ENCODE results near the gene YWHAG. TPM values are rescaled to one million over a fixed set of nuclear protein-coding genes. Genes with fewer than 3 reads are reported as not detected.
A peak's percentile ranks its signal among the peaks of the same experiment; 100 is the strongest.
"Not testable (repeated sequence)": the region's sequence is repeated elsewhere in the genome, so short reads cannot be mapped to it uniquely, and the experiment has no call there.

The YWHAG gene
- total RNA-seq, 2 experiments from 2014 or later: 140 to 144 TPM

DNA sequence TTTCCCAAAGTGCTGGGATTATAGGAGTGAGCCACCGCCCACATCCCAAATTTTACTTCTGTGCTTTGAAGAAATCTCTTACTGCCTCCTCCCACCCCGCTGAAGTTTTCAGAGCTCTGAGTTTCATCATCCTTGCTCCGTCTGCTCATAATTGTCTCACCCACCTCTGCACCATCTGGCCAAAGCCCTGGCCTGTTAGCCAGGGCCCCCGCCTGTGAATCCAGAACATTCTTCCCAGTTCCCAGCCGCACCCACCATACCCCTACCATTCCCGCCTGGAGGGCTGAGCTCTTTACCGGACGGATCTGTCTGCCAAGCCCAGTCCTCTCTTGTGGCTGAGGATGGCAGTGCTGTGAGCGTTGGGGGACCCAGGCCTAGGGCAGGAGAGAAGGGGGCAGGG is 36.2 kb upstream of the YWHAG start:
- no peak for ATAC-seq
- CTCF ChIA-PET: no interaction called here
- Mint-ChIP-seq H3K27ac (no peak overlapping the region), H3K4me3 (no peak overlapping the region), H3K27me3 (no peaks in the 10 kb centered on the region), H3K4me1 (peaks cover 23% of the 10 kb centered on the region), H3K36me3 (ENCODE audit: low read depth) (no peaks in the 10 kb centered on the region), H3K9me3 (ENCODE audit: low read depth) (no peaks in the 10 kb centered on the region)
- no peak for DNase-seq
- intact Hi-C loops (cut with DNase I, micrococcal nuclease): loop anchor here in 1 of 2 experiments (5.0 kb wide), 1 partner anchor 1402 kb away; the partner anchor contains the start of genes PHTF2 and TMEM60
- POLR2A ChIA-PET: interaction anchor here (0.6 to 0.8 kb wide), 2 partner anchors 77 to 103 kb away, joined by 3 to 5 read pairs; no protein-coding TSS in a partner anchor

DNA sequence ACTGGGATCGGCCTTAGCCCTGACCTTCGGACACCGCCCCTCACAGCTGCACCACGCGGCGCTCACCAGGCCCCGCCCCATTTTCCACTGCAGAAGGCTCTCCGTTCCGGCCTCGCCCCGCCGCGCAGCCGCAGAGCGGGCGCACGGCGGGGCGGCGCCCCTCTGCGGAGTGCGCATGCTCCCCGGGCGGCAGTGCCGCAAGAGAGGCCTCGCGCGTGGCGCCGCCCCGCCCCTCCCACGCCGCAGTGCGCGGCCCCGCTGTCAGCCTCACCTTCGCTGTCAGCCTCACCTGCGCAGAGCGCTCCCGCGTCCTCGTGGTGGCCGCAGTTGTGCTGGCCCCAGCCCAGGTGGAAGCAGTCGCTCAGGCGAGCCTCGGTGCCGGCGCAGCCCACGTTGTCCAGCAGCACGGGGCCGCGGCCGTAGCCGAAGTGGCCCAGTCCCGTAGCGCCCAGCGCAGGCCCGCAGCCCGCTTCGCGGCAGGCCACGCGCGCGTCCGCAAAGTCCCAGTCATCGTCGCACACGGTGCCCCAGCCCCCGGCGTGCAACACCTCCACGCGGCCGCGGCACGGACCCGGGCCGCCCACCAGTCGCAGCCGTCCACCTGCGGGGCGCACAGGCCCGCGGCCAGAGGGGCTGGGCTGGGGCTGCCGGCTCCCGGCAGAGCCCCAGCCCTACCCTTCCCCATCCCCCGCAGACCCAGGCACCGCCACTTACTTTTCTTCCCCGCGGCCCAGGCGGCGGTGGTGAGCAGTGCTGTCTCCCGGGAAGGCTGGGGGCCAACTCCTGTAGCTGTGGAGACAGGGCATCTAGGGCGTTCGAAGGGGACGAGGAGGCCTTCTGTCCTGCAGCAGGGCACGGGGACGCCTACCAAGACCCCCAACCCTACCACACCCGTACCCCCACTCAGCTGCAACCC is 34.6 kb upstream of the YWHAG start:
- peak; percentile 85 for ATAC-seq
- H3K4me3 Mint-ChIP-seq: peak overlapping the region; percentile 76
- CTCF ChIA-PET: interaction anchor here (0.6 to 1.0 kb wide), 4 partner anchors 74 to 441 kb away, joined by 3 read pairs; no protein-coding TSS in a partner anchor

DNA sequence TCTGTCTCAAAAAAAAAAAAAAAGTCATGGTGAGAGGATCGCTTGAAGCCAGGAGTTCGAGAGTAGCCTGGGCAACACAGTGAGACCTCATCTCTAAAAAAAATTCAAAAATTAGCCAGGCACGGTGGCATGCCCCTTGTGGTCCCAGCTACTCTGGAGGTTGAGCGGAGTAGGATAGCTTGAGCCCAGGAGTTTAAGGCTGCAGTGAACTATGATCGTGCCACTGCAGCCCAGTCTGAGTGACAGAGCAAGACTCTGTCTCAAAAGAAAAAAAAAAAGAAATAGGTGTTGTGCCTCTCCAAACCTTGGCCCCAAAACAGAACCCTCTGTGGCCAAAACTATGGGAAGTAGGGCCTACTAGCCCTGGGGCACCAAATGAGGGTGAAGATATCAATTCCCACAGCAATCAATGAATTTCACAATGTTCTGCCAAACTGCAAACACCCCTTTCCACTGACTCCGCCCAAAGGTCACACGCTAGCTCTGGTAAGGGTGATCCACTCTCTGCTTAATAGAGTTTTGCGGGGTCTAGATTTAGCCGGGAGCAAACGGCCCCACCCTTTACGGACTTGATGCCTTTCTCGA is 33.8 kb upstream of the YWHAG start:
- peak; percentile 10 for ATAC-seq
- ChIA-PET POLR2A (no interaction called here), CTCF (interaction anchor here (0.6 to 1.0 kb wide), 3 partner anchors 73 to 346 kb away, joined by 3 read pairs; no protein-coding TSS in a partner anchor)
- DNase-seq: no peak
- peak overlapping the region; percentile 76 for H3K4me3 Mint-ChIP-seq
- no peaks in the 10 kb centered on the region for H3K36me3 Mint-ChIP-seq (ENCODE audit: low read depth)
- H3K27me3 Mint-ChIP-seq: no peaks in the 10 kb centered on the region
- intact Hi-C loops (cut with DNase I, micrococcal nuclease): loop anchor here (1.0 to 5.0 kb wide), 3 partner anchors 33 to 1405 kb away; partner anchors contain the start of genes PHTF2 (in 1 of the 2) and TMEM60 (in 1 of the 2)
- no peaks in the 10 kb centered on the region for H3K9me3 Mint-ChIP-seq (ENCODE audit: low read depth)
- H3K27ac Mint-ChIP-seq: peak overlapping the region; percentile 98
- peaks cover 18% of the 10 kb centered on the region for H3K4me1 Mint-ChIP-seq

More for the DNA sequence above, 34.6 kb upstream of the YWHAG start:
- no peaks in the 10 kb centered on the region for H3K9me3 Mint-ChIP-seq (ENCODE audit: low read depth)
- H3K4me1 Mint-ChIP-seq: peaks cover 22% of the 10 kb centered on the region
- H3K36me3 Mint-ChIP-seq (ENCODE audit: low read depth): no peaks in the 10 kb centered on the region
- POLR2A ChIA-PET: no interaction called here
- peak; percentile 94 for DNase-seq
- no peaks in the 10 kb centered on the region for H3K27me3 Mint-ChIP-seq
- peak overlapping the region; percentile 98 for H3K27ac Mint-ChIP-seq
- intact Hi-C loops (cut with DNase I, micrococcal nuclease): loop anchor here (1.0 to 5.0 kb wide), 3 partner anchors 34 to 1404 kb away; partner anchors contain the start of genes PHTF2 (in 1 of the 2) and TMEM60 (in 1 of the 2)

DNA sequence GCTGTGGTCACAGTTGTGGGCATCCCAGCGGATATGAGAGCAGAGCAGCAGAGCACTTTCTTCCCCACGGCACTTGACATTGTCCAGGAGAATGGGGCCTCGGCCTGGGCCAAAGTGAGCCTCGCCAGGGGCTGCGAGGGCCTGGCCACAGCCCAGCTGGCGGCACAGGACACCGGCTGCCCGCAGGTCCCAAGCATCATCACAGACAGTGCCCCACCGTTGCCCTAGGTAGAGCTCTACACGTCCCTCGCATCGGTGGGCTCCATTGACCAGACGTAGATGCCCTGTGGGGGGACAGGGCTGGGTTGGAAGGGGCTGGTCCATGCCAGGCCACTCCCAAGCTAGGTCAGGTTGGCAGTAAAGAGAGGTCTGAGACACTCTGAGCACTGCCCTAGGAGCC is 31.3 kb upstream of the YWHAG start:
- Mint-ChIP-seq H3K36me3 (ENCODE audit: low read depth) (no peaks in the 10 kb centered on the region), H3K9me3 (ENCODE audit: low read depth) (no peaks in the 10 kb centered on the region), H3K27me3 (no peaks in the 10 kb centered on the region), H3K4me3 (no peak overlapping the region), H3K27ac (no peak overlapping the region), H3K4me1 (peaks cover 12% of the 10 kb centered on the region)
- ChIA-PET CTCF (no interaction called here), POLR2A (no interaction called here)
- ATAC-seq: no peak
- no peak for DNase-seq
- intact Hi-C loops (cut with DNase I, micrococcal nuclease): loop anchor here in 1 of 2 experiments (5.0 kb wide), 1 partner anchor 1407 kb away; the partner anchor contains the start of genes PHTF2 and TMEM60

DNA sequence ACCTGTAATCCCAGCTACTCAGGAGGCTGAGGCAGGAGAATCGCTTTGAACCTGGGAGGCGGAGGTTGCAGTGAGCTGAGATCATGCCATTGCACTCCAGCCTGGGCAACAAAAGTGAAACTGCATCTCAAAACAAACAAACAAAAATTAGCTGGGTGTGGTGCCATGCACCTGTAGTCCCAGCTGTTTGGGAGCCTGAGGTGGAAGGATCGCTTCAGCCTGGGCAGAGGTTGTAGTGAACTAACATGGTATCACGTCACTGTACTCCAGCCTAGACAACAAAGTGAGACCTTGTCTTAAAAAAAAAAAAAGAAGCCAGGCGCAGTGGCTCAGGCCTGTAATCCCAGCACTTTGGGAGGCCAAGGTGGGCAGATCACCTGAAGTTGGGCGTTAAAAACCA is 29.0 kb upstream of the YWHAG start:
- H3K4me3 Mint-ChIP-seq; DNase-seq; intact Hi-C loops (cut with DNase I, micrococcal nuclease); POLR2A ChIA-PET; H3K9me3 Mint-ChIP-seq (ENCODE audit: low read depth); H3K27ac Mint-ChIP-seq; H3K36me3 Mint-ChIP-seq (ENCODE audit: low read depth); H3K4me1 Mint-ChIP-seq; ATAC-seq; H3K27me3 Mint-ChIP-seq; CTCF ChIA-PET: not testable (repeated sequence)

DNA sequence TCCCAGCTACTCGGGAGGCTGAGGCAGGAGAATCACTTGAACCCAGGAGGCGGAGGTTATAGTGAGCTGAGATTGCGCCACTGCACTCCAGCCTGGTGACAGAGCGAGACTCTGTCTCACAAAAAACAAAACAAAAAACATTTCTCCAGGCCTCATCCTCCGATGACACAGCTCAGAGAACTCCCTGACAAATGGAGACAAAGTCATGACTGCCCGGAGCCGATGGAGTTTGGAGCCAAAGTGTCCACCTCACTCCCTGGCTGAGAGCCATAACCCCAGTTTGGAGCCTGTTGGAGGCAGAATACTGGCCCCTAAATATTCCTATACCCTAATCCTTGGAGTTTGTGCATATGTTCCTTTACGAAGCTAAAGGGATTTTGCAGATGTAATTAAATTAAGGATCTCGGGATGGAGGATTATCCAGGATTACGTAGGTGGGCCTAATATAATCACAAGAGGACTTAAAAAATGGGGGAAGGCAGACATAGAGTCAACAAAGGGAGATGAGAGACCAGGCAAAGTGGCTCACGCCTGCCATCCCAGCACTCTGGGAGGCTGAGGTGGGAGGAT is 28.0 kb upstream of the YWHAG start:
- DNase-seq (no peak), ATAC-seq (no peak)
- Mint-ChIP-seq H3K9me3 (ENCODE audit: low read depth) (no peaks in the 10 kb centered on the region), H3K36me3 (ENCODE audit: low read depth) (no peaks in the 10 kb centered on the region), H3K4me1 (peaks cover 3% of the 10 kb centered on the region), H3K27ac (no peak overlapping the region), H3K4me3 (no peak overlapping the region), H3K27me3 (no peaks in the 10 kb centered on the region)
- intact Hi-C loops (cut with DNase I, micrococcal nuclease): no loop called here
- ChIA-PET CTCF (interaction anchor here (0.6 kb wide), 1 partner anchor 73 kb away, joined by 4 read pairs; no protein-coding TSS in a partner anchor), POLR2A (no interaction called here)

DNA sequence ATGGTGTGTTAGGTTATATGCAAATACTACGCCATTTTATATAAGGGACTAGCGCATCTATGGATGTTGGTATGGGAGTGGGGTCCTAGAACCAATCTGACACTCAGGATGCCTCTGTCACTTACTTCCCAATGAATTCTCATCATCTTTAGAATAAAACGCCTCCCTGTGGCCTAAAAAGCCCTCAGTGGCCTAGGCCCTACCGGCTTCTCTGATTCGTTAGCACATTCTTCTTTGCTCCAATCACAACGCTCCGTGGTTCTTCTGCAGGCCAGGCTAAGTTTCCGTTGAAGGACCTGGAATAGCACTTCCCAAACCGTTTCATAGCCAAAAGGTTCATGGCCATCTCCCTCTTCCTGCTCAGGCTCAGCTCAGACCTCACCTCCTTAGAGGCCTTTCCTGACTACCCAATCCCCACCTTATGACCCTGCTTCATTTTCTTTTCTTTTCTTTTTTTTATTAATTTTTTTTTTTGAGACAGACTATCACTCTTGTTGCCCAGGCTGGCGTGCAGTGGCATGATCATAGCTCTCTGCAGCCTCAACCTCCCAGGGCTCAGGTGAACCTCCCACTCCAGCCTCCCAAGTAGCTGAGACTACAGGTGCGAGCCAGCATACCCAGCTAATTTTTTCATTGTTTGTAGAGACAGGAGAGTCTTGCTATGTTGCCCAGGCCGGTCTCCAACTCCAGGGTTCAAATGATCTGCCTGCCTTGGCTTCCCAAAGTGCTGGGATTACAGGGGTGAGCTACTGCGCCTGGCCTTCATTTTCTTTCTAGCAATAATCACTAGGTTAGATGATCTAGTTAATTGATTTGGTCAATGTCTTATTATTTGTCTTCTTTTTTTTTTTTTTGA is 24.5 kb upstream of the YWHAG start:
- Mint-ChIP-seq H3K27ac (no peak overlapping the region), H3K9me3 (ENCODE audit: low read depth) (no peaks in the 10 kb centered on the region), H3K4me1 (peaks cover 7% of the 10 kb centered on the region), H3K36me3 (ENCODE audit: low read depth) (no peaks in the 10 kb centered on the region), H3K27me3 (no peaks in the 10 kb centered on the region), H3K4me3 (no peak overlapping the region)
- ATAC-seq (no peak), DNase-seq (no peak)
- intact Hi-C loops (cut with DNase I, micrococcal nuclease): no loop called here
- CTCF ChIA-PET: interaction anchor here (0.7 kb wide), 2 partner anchors 18 to 152 kb away, joined by 3 to 5 read pairs; no protein-coding TSS in a partner anchor
- POLR2A ChIA-PET: interaction anchor here (0.7 kb wide), 1 partner anchor 485 kb away, joined by 3 read pairs; no protein-coding TSS in a partner anchor

DNA sequence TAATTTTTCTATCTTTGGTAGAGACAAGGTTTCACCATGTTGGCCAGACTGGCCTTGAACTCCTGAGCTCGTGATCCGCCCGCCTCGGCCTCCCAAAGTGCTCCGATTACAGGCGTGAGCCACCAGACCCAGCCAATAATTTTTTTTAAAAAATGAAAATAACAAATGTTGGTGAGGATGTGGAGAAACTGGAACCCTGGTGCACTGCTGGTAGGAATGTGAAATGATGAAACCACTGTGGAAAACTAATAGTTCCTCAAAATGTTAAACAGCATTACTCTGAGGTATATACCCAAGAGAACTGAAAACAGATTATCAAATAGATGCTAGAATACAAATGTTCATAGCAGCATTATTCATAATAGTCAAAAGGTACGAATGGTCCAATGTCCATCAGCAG is 23.0 kb upstream of the YWHAG start:
- Mint-ChIP-seq H3K9me3 (ENCODE audit: low read depth) (no peaks in the 10 kb centered on the region), H3K4me1 (peaks cover 7% of the 10 kb centered on the region), H3K27ac (no peak overlapping the region), H3K4me3 (no peak overlapping the region), H3K36me3 (ENCODE audit: low read depth) (no peaks in the 10 kb centered on the region), H3K27me3 (no peaks in the 10 kb centered on the region)
- no peak for ATAC-seq
- no peak for DNase-seq
- ChIA-PET CTCF (no interaction called here), POLR2A (interaction anchor here (0.7 kb wide), 1 partner anchor 21 kb away, joined by 3 read pairs; no protein-coding TSS in a partner anchor)
- intact Hi-C loops (cut with DNase I, micrococcal nuclease): no loop called here

DNA sequence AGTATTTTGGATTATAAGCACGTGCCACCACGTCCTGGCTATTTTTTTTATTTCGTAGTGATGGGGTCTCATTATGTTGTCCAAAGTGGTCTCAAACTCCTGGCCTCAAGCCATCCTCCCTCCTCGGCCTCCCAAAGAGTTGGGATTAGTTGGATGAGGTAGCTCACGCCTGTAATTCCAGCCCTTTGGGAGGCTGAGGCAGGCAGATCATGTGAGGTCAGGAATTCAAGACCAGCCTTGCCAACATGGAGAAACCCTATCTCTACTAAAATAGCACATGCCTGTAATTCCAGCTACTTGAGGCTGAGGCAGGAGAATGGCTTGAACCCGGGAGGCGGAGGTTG is 21.8 kb upstream of the YWHAG start:
- POLR2A ChIA-PET: no interaction called here
- CTCF ChIA-PET: interaction anchor here (0.9 kb wide), 1 partner anchor 56 kb away, joined by 4 read pairs; no protein-coding TSS in a partner anchor
- intact Hi-C loops (cut with DNase I, micrococcal nuclease): no loop called here
- H3K4me3 Mint-ChIP-seq: peak overlapping the region; percentile 47
- no peaks in the 10 kb centered on the region for H3K9me3 Mint-ChIP-seq (ENCODE audit: low read depth)
- H3K27me3 Mint-ChIP-seq: no peaks in the 10 kb centered on the region
- peak overlapping the region; percentile 42 for H3K27ac Mint-ChIP-seq
- no peaks in the 10 kb centered on the region for H3K36me3 Mint-ChIP-seq (ENCODE audit: low read depth)
- DNase-seq (no peak), ATAC-seq (no peak)
- peaks cover 7% of the 10 kb centered on the region for H3K4me1 Mint-ChIP-seq

DNA sequence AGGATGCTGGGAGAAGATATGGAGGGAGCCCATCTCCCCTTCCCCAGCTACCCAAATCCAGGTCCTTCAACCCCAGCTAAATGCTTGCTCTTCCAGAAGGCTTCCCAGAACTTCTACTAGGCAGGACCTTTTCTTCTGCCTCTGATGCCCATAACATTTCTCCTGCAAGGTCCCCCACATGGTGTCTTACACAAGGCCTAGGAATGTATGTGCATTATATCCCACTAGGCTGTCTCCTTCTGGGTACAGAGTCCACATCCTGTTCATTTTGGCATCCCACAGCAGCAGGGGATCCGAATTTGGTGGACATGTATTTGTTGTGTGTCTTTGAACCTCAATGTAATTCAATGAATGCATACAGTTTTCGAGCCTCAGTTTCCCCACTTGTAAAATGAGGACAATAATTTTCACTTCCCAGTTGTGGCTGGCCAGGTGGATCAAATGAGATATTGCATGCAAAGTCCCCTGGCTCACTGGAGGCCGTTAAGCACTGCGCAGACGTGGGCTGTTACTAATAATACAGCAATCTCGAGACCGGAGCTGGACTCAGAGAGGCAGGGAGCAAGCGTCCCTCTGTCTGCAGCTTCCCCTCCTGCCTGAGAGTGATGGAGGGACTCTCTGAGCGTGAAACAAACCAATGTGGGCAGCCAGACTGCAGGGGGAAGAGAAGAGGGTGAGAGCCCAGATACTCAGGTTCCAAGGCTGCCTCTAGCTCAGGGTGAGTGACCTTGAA is 18.6 kb upstream of the YWHAG start:
- no peaks in the 10 kb centered on the region for H3K27me3 Mint-ChIP-seq
- H3K4me1 Mint-ChIP-seq: peaks cover 7% of the 10 kb centered on the region
- no peaks in the 10 kb centered on the region for H3K36me3 Mint-ChIP-seq (ENCODE audit: low read depth)
- ATAC-seq: no peak
- no peak overlapping the region for H3K4me3 Mint-ChIP-seq
- ChIA-PET POLR2A (no interaction called here), CTCF (no interaction called here)
- no peak overlapping the region for H3K27ac Mint-ChIP-seq
- intact Hi-C loops (cut with DNase I, micrococcal nuclease): no loop called here
- DNase-seq: no peak
- H3K9me3 Mint-ChIP-seq (ENCODE audit: low read depth): no peaks in the 10 kb centered on the region
